H9 (cell line): Measurements from ENCODE around the gene ANXA4. TPM values are rescaled to one million over a fixed set of nuclear protein-coding genes. Genes with fewer than 3 reads are reported as not detected.
"Not testable (repeated sequence)": the region's sequence is repeated elsewhere in the genome, so short reads cannot be mapped to it uniquely, and the experiment has no call there.

Source experiments
- DNase-seq: peaks from one replicate; pipeline ENCODE4 v3.0.0-alpha.2; 2017
- H2AFZ ChIP-seq: one replicate; pipeline ENCODE4 v1.6.1; 2013; ENCODE audit warnings: mild to moderate bottlenecking, low read length, control low read depth, moderate library complexity
- H2AK5ac ChIP-seq: 2 replicates; pipeline ENCODE4 v1.6.1; 2013; ENCODE audit warnings: low read length, control low read depth, mixed read lengths; ENCODE audit not compliant: insufficient read length
- H2BK120ac ChIP-seq: one replicate; pipeline ENCODE4 v1.6.1; 2013; ENCODE audit warnings: low read depth, mild to moderate bottlenecking, low read length, control low read depth, inconsistent platforms; ENCODE audit not compliant: poor library complexity, severe bottlenecking
- H2BK12ac ChIP-seq: 2 replicates; pipeline ENCODE4 v1.6.1; 2013; ENCODE audit warnings: low read length, control low read depth, mixed read lengths, low read depth; ENCODE audit not compliant: insufficient read length
- H2BK15ac ChIP-seq: 2 replicates; pipeline ENCODE4 v1.6.1; 2013; ENCODE audit warnings: low read depth, low read length, control low read depth
- H2BK20ac ChIP-seq: one replicate; pipeline ENCODE4 v1.6.1; 2013; ENCODE audit warnings: low read depth, mild to moderate bottlenecking, low read length, control low read depth, inconsistent platforms; ENCODE audit not compliant: poor library complexity, severe bottlenecking
- H2BK5ac ChIP-seq: 2 replicates; pipeline ENCODE4 v1.6.1; 2013; ENCODE audit warnings: low read length, control low read depth, mixed read lengths; ENCODE audit not compliant: insufficient read length
- H3K14ac ChIP-seq: 2 replicates; pipeline ENCODE4 v1.6.1; 2013; ENCODE audit warnings: low read length, control low read depth; ENCODE audit not compliant: insufficient read depth
- H3K18ac ChIP-seq: 2 replicates; pipeline ENCODE4 v1.6.1; 2013; ENCODE audit warnings: low read depth, mild to moderate bottlenecking, mixed read lengths, low read length, control low read depth; ENCODE audit not compliant: insufficient read length
- H3K23ac ChIP-seq: 2 replicates; pipeline ENCODE4 v1.6.1; 2013; ENCODE audit warnings: low read length, control low read depth, mixed read lengths, low read depth; ENCODE audit not compliant: insufficient read length
- H3K23me2 ChIP-seq: 2 replicates; pipeline ENCODE4 v1.6.1; 2013; ENCODE audit warnings: low read depth, mild to moderate bottlenecking, mixed read lengths, low read length, control low read depth; ENCODE audit not compliant: insufficient read length, poor library complexity, severe bottlenecking
- H3K27ac ChIP-seq: 2 replicates; pipeline ENCODE4 v1.5.1; 2013; ENCODE audit warnings: low read length, control low read depth, mixed read lengths, low read depth; ENCODE audit not compliant: insufficient read length
- H3K27me3 ChIP-seq: 2 replicates; pipeline ENCODE4 v1.6.1; 2013; ENCODE audit warnings: low read length, control low read depth, inconsistent platforms; ENCODE audit not compliant: insufficient read depth
- H3K4ac ChIP-seq: 2 replicates; pipeline ENCODE4 v1.6.1; 2013; ENCODE audit warnings: low read depth, mild to moderate bottlenecking, control low read depth, inconsistent platforms, low read length, moderate library complexity
- H3K4me1 ChIP-seq: 2 replicates; pipeline ENCODE4 v1.6.1; 2013; ENCODE audit warnings: low read length, control low read depth, inconsistent platforms; ENCODE audit not compliant: insufficient read depth
- H3K4me2 ChIP-seq: 2 replicates; pipeline ENCODE4 v1.6.1; 2013; ENCODE audit warnings: low read length, control low read depth, mixed read lengths; ENCODE audit not compliant: insufficient read length, insufficient read depth
- H3K56ac ChIP-seq: 2 replicates; pipeline ENCODE4 v1.6.1; 2013; ENCODE audit warnings: low read depth, mild to moderate bottlenecking, mixed read lengths, low read length, control low read depth; ENCODE audit not compliant: insufficient read length
- H3K79me1 ChIP-seq: 2 replicates; pipeline ENCODE4 v1.6.1; 2013; ENCODE audit warnings: low read depth, mild to moderate bottlenecking, moderate library complexity, low read length, control low read depth, inconsistent platforms; ENCODE audit not compliant: insufficient read depth, poor library complexity, severe bottlenecking
- H3K79me2 ChIP-seq: 2 replicates; pipeline ENCODE4 v1.6.1; 2013; ENCODE audit warnings: low read length, control low read depth, inconsistent platforms; ENCODE audit not compliant: insufficient read depth
- H3K9ac ChIP-seq: 2 replicates; pipeline ENCODE4 v1.6.1; 2013; ENCODE audit warnings: low read length, control low read depth, mixed read lengths; ENCODE audit not compliant: insufficient read length; ENCODE audit errors: extremely low read depth
- H3K9me3 ChIP-seq: one replicate; pipeline ENCODE4 v1.6.1; 2013; ENCODE audit warnings: low read depth, low read length, inconsistent platforms; ENCODE audit not compliant: control insufficient read depth
- H3T11ph ChIP-seq: one replicate; pipeline ENCODE4 v1.6.1; 2013; ENCODE audit warnings: mild to moderate bottlenecking, low read length, control low read depth, inconsistent platforms
- H4K20me1 ChIP-seq: one replicate; pipeline ENCODE4 v1.6.1; 2013; ENCODE audit not compliant: control insufficient read depth, insufficient read length, insufficient read depth
- H4K5ac ChIP-seq: 2 replicates; pipeline ENCODE4 v1.6.1; 2013; ENCODE audit warnings: low read depth, mild to moderate bottlenecking, mixed read lengths, low read length, control low read depth; ENCODE audit not compliant: insufficient read length
- H4K8ac ChIP-seq: replicated peaks from 2 replicates; pipeline ENCODE4 v1.6.1; 2013; ENCODE audit warnings: low read length, control low read depth, mixed read lengths, low read depth; ENCODE audit not compliant: insufficient read length
- H4K91ac ChIP-seq: 2 replicates; pipeline ENCODE4 v1.6.1; 2013; ENCODE audit warnings: low read depth, mild to moderate bottlenecking, moderate library complexity, mixed read lengths, low read length, control low read depth; ENCODE audit not compliant: insufficient read length
- H3K27ac Mint-ChIP-seq, 3 experiments: 2 replicates in 2 of 3; 3 replicates in 1 of 3; pipeline ENCODE4 v1.8.0; 2020 to 2021; ENCODE audit warnings: mixed read lengths in 3 of 3, mild to moderate bottlenecking in 1 of 3, moderate library complexity in 1 of 3
- H3K27me3 Mint-ChIP-seq: 2 replicates; pipeline ENCODE4 v1.8.0; 2021; ENCODE audit warnings: low read depth, mild to moderate bottlenecking, moderate library complexity, mixed read lengths
- H3K36me3 Mint-ChIP-seq, 3 experiments: 2 replicates in 2 of 3; 3 replicates in 1 of 3; pipeline ENCODE4 v1.8.0; 2020 to 2021; ENCODE audit warnings: low read depth in 3 of 3, mixed read lengths in 3 of 3; ENCODE audit not compliant: insufficient read depth in 1 of 3
- H3K4me1 Mint-ChIP-seq, 2 experiments: 2 replicates each; pipeline ENCODE4 v1.8.0; 2020; ENCODE audit warnings: mixed read lengths in 2 of 2
- H3K4me3 Mint-ChIP-seq, 2 experiments: 2 replicates in 1 of 2; 3 replicates in 1 of 2; pipeline ENCODE4 v1.8.0; 2020 to 2021; ENCODE audit warnings: mild to moderate bottlenecking in 2 of 2, mixed read lengths in 2 of 2, moderate library complexity in 1 of 2
- H3K9me3 Mint-ChIP-seq, 2 experiments: 2 replicates in 1 of 2; 3 replicates in 1 of 2; pipeline ENCODE4 v1.8.0; 2020; ENCODE audit warnings: mild to moderate bottlenecking in 2 of 2, mixed read lengths in 2 of 2, moderate library complexity in 1 of 2
- WGBS: extraction: QIAGEN DNeasy Blood & Tissue Kit; methylation state at CpG from one replicate; pipeline ENCODE4 v1.1.7; 2013; ENCODE audit warnings: missing lambda C conversion rate, low lambda C conversion rate, mixed read lengths; ENCODE audit not compliant: insufficient read length; ENCODE audit errors: extremely low coverage; 5-methylcytosine and 5-hydroxymethylcytosine counted together
- total RNA-seq: library from RNA; stranded (reverse); gene quantifications from 2 replicates; pipeline ENCODE4 v1.2.1, GENCODE V29; 2021
- TF ChIP-seq, protein P1 (sequence below): fragments of 200-600 bp; sonication (generic); conservative IDR thresholded peaks from 3 replicates; pipeline ENCODE4 v1.8.0; 2021; ENCODE audit warnings: antibody characterized with exemption, mild to moderate bottlenecking

Gene ANXA4
- total RNA-seq, 1 experiment from 2014 or later: 14.4 TPM

GRCh38 chr2:69714539-69715220 lies 27.3 kb upstream of the ANXA4 start:
- H2BK120ac ChIP-seq, H4K91ac ChIP-seq, H3K27ac ChIP-seq, H4K8ac ChIP-seq, H2AK5ac ChIP-seq, H3K4me3 Mint-ChIP-seq, H3K4me2 ChIP-seq, H3K9ac ChIP-seq, H3K23ac ChIP-seq, H3K14ac ChIP-seq, H3K18ac ChIP-seq, H3T11ph ChIP-seq, H2AFZ ChIP-seq, H3K4ac ChIP-seq, H3K9me3 ChIP-seq, H3K79me1 ChIP-seq, H4K5ac ChIP-seq, H3K27me3 ChIP-seq, H3K79me2 ChIP-seq, H2BK20ac ChIP-seq, H2BK15ac ChIP-seq, H3K9me3 Mint-ChIP-seq, H3K56ac ChIP-seq, H2BK12ac ChIP-seq, H4K20me1 ChIP-seq, H2BK5ac ChIP-seq, H3K36me3 Mint-ChIP-seq, H3K23me2 ChIP-seq: not testable (repeated sequence)
- TF ChIP-seq, protein P1, sequence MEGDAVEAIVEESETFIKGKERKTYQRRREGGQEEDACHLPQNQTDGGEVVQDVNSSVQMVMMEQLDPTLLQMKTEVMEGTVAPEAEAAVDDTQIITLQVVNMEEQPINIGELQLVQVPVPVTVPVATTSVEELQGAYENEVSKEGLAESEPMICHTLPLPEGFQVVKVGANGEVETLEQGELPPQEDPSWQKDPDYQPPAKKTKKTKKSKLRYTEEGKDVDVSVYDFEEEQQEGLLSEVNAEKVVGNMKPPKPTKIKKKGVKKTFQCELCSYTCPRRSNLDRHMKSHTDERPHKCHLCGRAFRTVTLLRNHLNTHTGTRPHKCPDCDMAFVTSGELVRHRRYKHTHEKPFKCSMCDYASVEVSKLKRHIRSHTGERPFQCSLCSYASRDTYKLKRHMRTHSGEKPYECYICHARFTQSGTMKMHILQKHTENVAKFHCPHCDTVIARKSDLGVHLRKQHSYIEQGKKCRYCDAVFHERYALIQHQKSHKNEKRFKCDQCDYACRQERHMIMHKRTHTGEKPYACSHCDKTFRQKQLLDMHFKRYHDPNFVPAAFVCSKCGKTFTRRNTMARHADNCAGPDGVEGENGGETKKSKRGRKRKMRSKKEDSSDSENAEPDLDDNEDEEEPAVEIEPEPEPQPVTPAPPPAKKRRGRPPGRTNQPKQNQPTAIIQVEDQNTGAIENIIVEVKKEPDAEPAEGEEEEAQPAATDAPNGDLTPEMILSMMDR: peak; percentile 87
- DNase-seq: peak; percentile 91
- peaks cover 27% of the 10 kb centered on the region for H3K4me1 ChIP-seq
- WGBS: no CpG with 5 or more reads among the region's 9 CpGs
- Mint-ChIP-seq H3K4me1 (peaks cover 53 to 56% of the 10 kb centered on the region in 2 experiments), H3K27ac (peak overlapping the region in 1 of 3 experiments; percentile 27; a peak in 1 of 7 replicates), H3K27me3 (peaks cover 20% of the 10 kb centered on the region)
